Measurements from ENCODE around the gene LSAMP. TPM values are rescaled to one million over a fixed set of nuclear protein-coding genes. Genes with fewer than 3 reads are reported as not detected.

The LSAMP gene
- total RNA-seq, 4 donors from 2014 or later, result 1.2 to 3.0 (median 1.8) TPM

- TF ChIP-seq POLR2AphosphoS5 (IDR thresholded peaks at IDR 0.05), result no peak
- no peak for TF ChIP-seq CTCF (IDR thresholded peaks at IDR 0.05)
- no peak for TF ChIP-seq POLR2A (IDR thresholded peaks at IDR 0.05; ENCODE audit: low read depth)
- no peak for TF ChIP-seq EP300 (IDR thresholded peaks at IDR 0.05)
- H3K4me1 ChIP-seq, result no peaks in the 10 kb centered on the region
- no peaks in the 10 kb centered on the region for H3K36me3 ChIP-seq
- no peaks in the 10 kb centered on the region for H3K27me3 ChIP-seq
- H3K9me3 ChIP-seq, result no peaks in the 10 kb centered on the region
- no peak overlapping the region for H3K4me3 ChIP-seq
- intact Hi-C loops (cut with DNase I), result no loop called here
- WGBS, result 65% methylated on average over 4 of the region's 4 CpGs
- no peak for DNase-seq (ENCODE audit: extremely low spot score)
- no peak overlapping the region for H3K27ac ChIP-seq (replicated peaks in 1 of 4)
These were observed 163.8 kb downstream of the LSAMP start for GRCh38 chr3:116281313-116282143.

GRCh38 chr3:116280130-116280740 lies 165.1 kb downstream of the LSAMP start:
- 60% methylated on average over 5 of the region's 5 CpGs for whole genome bisulfite sequencing
- TF ChIP-seq EP300 (IDR thresholded peaks at IDR 0.05), result no peak
- TF ChIP-seq POLR2AphosphoS5 (IDR thresholded peaks at IDR 0.05), result no peak
- TF ChIP-seq CTCF (IDR thresholded peaks at IDR 0.05), result no peak
- no peak for TF ChIP-seq POLR2A (IDR thresholded peaks at IDR 0.05; ENCODE audit: low read depth)
- Histone ChIP-seq H3K9me3 (no peaks in the 10 kb centered on the region), H3K4me1 (no peaks in the 10 kb centered on the region), H3K27me3 (no peaks in the 10 kb centered on the region), H3K36me3 (no peaks in the 10 kb centered on the region), H3K4me3 (no peak overlapping the region), H3K27ac (replicated peaks in 1 of 4) (no peak overlapping the region)
- no peak for DNase-seq (ENCODE audit: extremely low spot score)
- intact Hi-C loops (cut with DNase I), result no loop called here

GRCh38 chr3:116276675-116277074 lies 168.6 kb downstream of the LSAMP start:
- intact Hi-C loops (cut with DNase I), result no loop called here

GRCh38 chr3:116270056-116270455 lies 175.2 kb downstream of the LSAMP start:
- H3K27ac ChIP-seq (replicated peaks in 1 of 4), result no peak overlapping the region
- H3K4me3 ChIP-seq, result no peak overlapping the region
- TF ChIP-seq POLR2AphosphoS5 (IDR thresholded peaks at IDR 0.05) (no peak), EP300 (IDR thresholded peaks at IDR 0.05) (no peak), POLR2A (IDR thresholded peaks at IDR 0.05; ENCODE audit: low read depth) (no peak), CTCF (IDR thresholded peaks at IDR 0.05) (no peak)
- H3K36me3 ChIP-seq, result no peaks in the 10 kb centered on the region
- no peaks in the 10 kb centered on the region for H3K4me1 ChIP-seq
- DNase-seq (ENCODE audit: extremely low spot score), result no peak
- WGBS, result 72% methylated on average over 2 of the region's 2 CpGs
- H3K27me3 ChIP-seq, result no peaks in the 10 kb centered on the region
- no peaks in the 10 kb centered on the region for H3K9me3 ChIP-seq
- intact Hi-C loops (cut with DNase I), result no loop called here

More at GRCh38 chr3:116276675-116277074, 168.6 kb downstream of the LSAMP start:
- H3K4me1 ChIP-seq, result no peaks in the 10 kb centered on the region
- no peaks in the 10 kb centered on the region for H3K36me3 ChIP-seq
- no peak for DNase-seq (ENCODE audit: extremely low spot score)
- 81% methylated on average over 3 of the region's 3 CpGs for WGBS
- no peak overlapping the region for H3K4me3 ChIP-seq
- TF ChIP-seq POLR2AphosphoS5 (IDR thresholded peaks at IDR 0.05), result no peak
- TF ChIP-seq EP300 (IDR thresholded peaks at IDR 0.05), result no peak
- TF ChIP-seq POLR2A (IDR thresholded peaks at IDR 0.05; ENCODE audit: low read depth), result no peak
- no peak for TF ChIP-seq CTCF (IDR thresholded peaks at IDR 0.05)
- H3K9me3 ChIP-seq, result no peaks in the 10 kb centered on the region
- H3K27me3 ChIP-seq, result no peaks in the 10 kb centered on the region
- H3K27ac ChIP-seq (replicated peaks in 1 of 4), result no peak overlapping the region

All from esophagus muscularis mucosa (tissue), 4 donors.